A673 (cell line): Measurements from ENCODE around the gene KPNA6. TPM values are rescaled to one million over a fixed set of nuclear protein-coding genes. Genes with fewer than 3 reads are reported as not detected.
"Not testable (repeated sequence)": the region's sequence is repeated elsewhere in the genome, so short reads cannot be mapped to it uniquely, and the experiment has no call there.

Source experiments
- BruUV-seq: library from RNA; stranded (reverse); fragments of 400-500 nt; replicated peaks from 2 replicates; lab custom pipeline; 2021; lab: Mats Ljungman, UMichigan
- CTCF ChIA-PET: fragments of 300-600 bp; sonication (Branson Sonifier 250); formaldehyde crosslinking; loops from one replicate; lab custom pipeline; 2022; ENCODE audit warnings: antibody characterized with exemption; lab: Charles Lee
- POLR2A ChIA-PET: fragments of 300-600 bp; sonication (Branson Sonifier 250); formaldehyde crosslinking; loops from one replicate; lab custom pipeline; 2022; ENCODE audit warnings: antibody characterized with exemption; ENCODE audit not compliant: low non-redundant PET; lab: Charles Lee
- DNase-seq: peaks from one replicate; pipeline ENCODE4 v3.0.0-alpha.2; 2015; ENCODE audit warnings: low spot score
- H3K27ac ChIP-seq: fragments of 200-600 bp; sonication (generic); 2 replicates; pipeline ENCODE4 v1.5.1; 2016; ENCODE audit warnings: mixed run types, low read depth, mild to moderate bottlenecking, mixed read lengths, antibody characterized with exemption, low read length; ENCODE audit not compliant: poor library complexity, severe bottlenecking
- H3K27me3 ChIP-seq: fragments of 200-600 bp; sonication (generic); replicated peaks from 2 replicates; pipeline ENCODE4 v1.6.1; 2017; ENCODE audit warnings: mixed run types, low read depth, mild to moderate bottlenecking, mixed read lengths, antibody characterized with exemption, low read length; ENCODE audit not compliant: insufficient read depth, poor library complexity
- H3K36me3 ChIP-seq: fragments of 200-600 bp; sonication (generic); 2 replicates; pipeline ENCODE4 v1.6.1; 2016; ENCODE audit warnings: mixed run types, mild to moderate bottlenecking, mixed read lengths, antibody characterized with exemption, low read length; ENCODE audit not compliant: insufficient read depth, poor library complexity, severe bottlenecking
- H3K4me1 ChIP-seq: fragments of 200-600 bp; sonication (generic); 2 replicates; pipeline ENCODE4 v1.6.1; 2017; ENCODE audit warnings: mixed run types, mild to moderate bottlenecking, mixed read lengths, antibody characterized with exemption, low read length; ENCODE audit not compliant: insufficient read depth, poor library complexity, severe bottlenecking
- H3K4me3 ChIP-seq: fragments of 200-600 bp; sonication (generic); 2 replicates; pipeline ENCODE4 v1.5.1; 2016; ENCODE audit warnings: low read depth, mixed run types, mild to moderate bottlenecking, mixed read lengths, low read length; ENCODE audit not compliant: poor library complexity, severe bottlenecking
- H3K9me3 ChIP-seq: fragments of 200-600 bp; sonication (generic); 2 replicates; pipeline ENCODE4 v1.6.1; 2016; ENCODE audit warnings: mixed run types, low read depth, mild to moderate bottlenecking, mixed read lengths, antibody characterized with exemption, low read length; ENCODE audit not compliant: poor library complexity, severe bottlenecking
- CTCF ChIP-seq: fragments of 300-800, 200-600 bp; sonication (generic); conservative IDR thresholded peaks from 2 replicates; pipeline ENCODE4 v1.5.1; 2017; ENCODE audit warnings: low read depth, mild to moderate bottlenecking, antibody characterized with exemption, low read length, moderate library complexity, mixed read lengths
- EZH2 ChIP-seq: fragments of 200-600 bp; sonication (generic); IDR thresholded peaks from 2 replicates; pipeline ENCODE4 v1.6.1; 2017; ENCODE audit warnings: borderline replicate concordance, low read depth, mild to moderate bottlenecking, mixed read lengths, antibody characterized with exemption, low read length; ENCODE audit not compliant: poor library complexity, severe bottlenecking
- intact Hi-C: fragments of 100-400 bp; cut with micrococcal nuclease; formaldehyde crosslinking; loops from one replicate; pipeline ENCODE4 v1.10.0; 2022; ENCODE audit not compliant: unreplicated experiment
- total RNA-seq: library from RNA; stranded (reverse); gene quantifications from 2 replicates; pipeline ENCODE4 v1.2.3, GENCODE V29; 2021

The KPNA6 gene
- total RNA-seq, 1 experiment from 2014 or later, result 96.8 TPM

GRCh38 chr1:32116531-32116930, 8.7 kb downstream of the KPNA6 start:
- Histone ChIP-seq H3K4me1 (peaks cover 7% of the 10 kb centered on the region), H3K4me3 (no peak overlapping the region), H3K27me3 (no peaks in the 10 kb centered on the region), H3K36me3 (no peaks in the 10 kb centered on the region), H3K9me3 (no peaks in the 10 kb centered on the region), H3K27ac (no peak overlapping the region)
- DNase-seq, result no peak
- POLR2A ChIA-PET, result no interaction called here
- intact Hi-C loops, result no loop called here
- no peak for TF ChIP-seq EZH2
- TF ChIP-seq CTCF, result no peak
- no TSS peak for BruUV-seq
- CTCF ChIA-PET, result no interaction called here

GRCh38 chr1:32122151-32122550, 14.3 kb downstream of the KPNA6 start:
- Histone ChIP-seq H3K36me3 (no peaks in the 10 kb centered on the region), H3K9me3 (no peaks in the 10 kb centered on the region), H3K27ac (no peak overlapping the region), H3K4me1 (no peaks in the 10 kb centered on the region), H3K27me3 (no peaks in the 10 kb centered on the region), H3K4me3 (no peak overlapping the region)
- no peak for DNase-seq
- ChIA-PET POLR2A (no interaction called here), CTCF (no interaction called here)
- TF ChIP-seq CTCF, result no peak
- TF ChIP-seq EZH2, result no peak
- no TSS peak for BruUV-seq
- intact Hi-C loops, result no loop called here

- H3K27ac ChIP-seq, CTCF ChIA-PET, H3K4me1 ChIP-seq, DNase-seq, H3K4me3 ChIP-seq, intact Hi-C loops, H3K36me3 ChIP-seq, H3K27me3 ChIP-seq, POLR2A ChIA-PET, BruUV-seq, H3K9me3 ChIP-seq: not testable (repeated sequence)
Measured at GRCh38 chr1:32123361-32123760, 15.5 kb downstream of the KPNA6 start.

GRCh38 chr1:32125313-32125712, 17.5 kb downstream of the KPNA6 start:
- CTCF ChIA-PET, result interaction anchor here (0.6 kb wide), 1 partner anchor 16 kb away, joined by 3 read pairs; no protein-coding TSS in a partner anchor
- intact Hi-C loops, result no loop called here
- Histone ChIP-seq H3K36me3 (no peaks in the 10 kb centered on the region), H3K4me3 (no peak overlapping the region), H3K27me3 (no peaks in the 10 kb centered on the region), H3K4me1 (no peaks in the 10 kb centered on the region), H3K27ac (no peak overlapping the region), H3K9me3 (no peaks in the 10 kb centered on the region)
- no TSS peak for BruUV-seq
- no peak for TF ChIP-seq CTCF
- no peak for TF ChIP-seq EZH2
- POLR2A ChIA-PET, result no interaction called here
- no peak for DNase-seq
